ENCODE results near the gene S1PR2. TPM values are rescaled to one million over a fixed set of nuclear protein-coding genes. Genes with fewer than 3 reads are reported as not detected.

The S1PR2 gene
- total and polyA plus RNA-seq, 9 of the 15 experiments (the other 6 are each of a cell fraction or from before 2014, with no cell fraction given), result 1.5 to 3.9 (median 2.0) TPM

- peak overlapping the region in 1 of 2 experiments; percentile 72; a peak in 1 of 4 replicates for H3K9ac ChIP-seq (ENCODE audit: insufficient read depth in 1 of 2, low read depth in 2 of 2, low read length in 2 of 2)
- DNase-seq (ENCODE audit: extremely low read depth in 1 of 4, low spot score in 3 of 4), result no peak
- H3K27me3 ChIP-seq (ENCODE audit: control insufficient read depth in 2 of 2, insufficient read depth in 2 of 2, low read length in 2 of 2), result no peaks in the 10 kb centered on the region
- H4K20me1 ChIP-seq (replicated peaks; ENCODE audit: control insufficient read depth, insufficient read depth, low read length), result no peaks in the 10 kb centered on the region
- no peak for FAIRE-seq
- in situ Hi-C loops (cut with MboI) (no loop called here), intact Hi-C loops (cut with micrococcal nuclease) (no loop called here)
- CTCF ChIA-PET (ENCODE audit: low intra/inter-chr PET ratio), result no interaction called here
- no peak for ATAC-seq
- H3K4me3 ChIP-seq, result no peak overlapping the region
- H3K4me2 ChIP-seq (ENCODE audit: insufficient read depth, low read length), result no peak overlapping the region
- H2AFZ ChIP-seq (ENCODE audit: low read depth, low read length), result 0 out of 2 replicates have a peak overlapping the region, but pooled peaks have one; percentile 2
- H3K9me3 ChIP-seq (replicated peaks; ENCODE audit: control insufficient read depth, insufficient read depth, low read depth, low read length), result no peaks in the 10 kb centered on the region
- no peaks in the 10 kb centered on the region for H3K79me2 ChIP-seq (ENCODE audit: control insufficient read depth, insufficient read depth, low read length)
- BruUV-seq (replicated peaks), result no TSS peak
- no peak overlapping the region for H3K27ac ChIP-seq (ENCODE audit: extremely low read depth, low read depth, low read length)
- peaks cover 13 to 21% of the 10 kb centered on the region in 2 experiments for H3K4me1 ChIP-seq (replicated peaks in 1 of 2; ENCODE audit: control insufficient read depth in 2 of 2, insufficient read depth in 2 of 2, low read length in 2 of 2)
- H3K36me3 ChIP-seq (ENCODE audit: control insufficient read depth, insufficient read depth, low read length), result no peaks in the 10 kb centered on the region
- POLR2A ChIA-PET, result no interaction called here
- no peaks in the 10 kb centered on the region for H3K9me1 ChIP-seq (ENCODE audit: control insufficient read depth, insufficient read depth, low read length)
- WGBS (ENCODE audit: insufficient coverage, low coverage, missing lambda C conversion rate), result 63% methylated on average over 11 of the region's 12 CpGs
- peak; percentile 22; the same call in 1 of the 2 replicates for TF ChIP-seq PKNOX1 (IDR thresholded peaks at IDR 0.05)
- peak; percentile 62 for TF ChIP-seq BHLHE40 (IDR thresholded peaks at IDR 0.05; ENCODE audit: low read length)
- no peak for TF ChIP-seq NFXL1 (CRISPR knock-in tag; IDR thresholded peaks at IDR 0.05)
- TF ChIP-seq MEIS2 (IDR thresholded peaks at IDR 0.05; ENCODE audit: partially characterized antibody), result peak; percentile 11
- no peak for TF ChIP-seq IRF2 (CRISPR knock-in tag; IDR thresholded peaks at IDR 0.05)
Measured at GRCh38 chr19:10238172-10238783, 7.1 kb upstream of the S1PR2 start.

Measured in K562 (cell line).